HCT116 (cell line): ENCODE data around the gene CNTNAP2. TPM values are rescaled to one million over a fixed set of nuclear protein-coding genes. Genes with fewer than 3 reads are reported as not detected.

ENCODE experiments used
- ATAC-seq: fragments of 200-7000 bp; cut with Tn5 transposase; 2 replicates; pipeline ENCODE4 v1.9.1; 2020; ENCODE audit warnings: mild to moderate bottlenecking, moderate library complexity
- BruUV-seq: library from RNA; stranded (reverse); fragments of 400-500 nt; replicated peaks from 2 replicates; lab custom pipeline; 2021; lab: Mats Ljungman, UMichigan
- CTCF ChIA-PET: fragments of 300-600 bp; sonication (Branson Sonifier 250); formaldehyde crosslinking; loops from one replicate; lab custom pipeline; 2021; ENCODE audit warnings: antibody characterized with exemption; lab: Charles Lee
- POLR2A ChIA-PET: fragments of 300-600, 350-600 bp; sonication (Branson Sonifier 250); formaldehyde crosslinking; loops from one replicate; lab custom pipeline; 2021; ENCODE audit warnings: antibody characterized with exemption; lab: Charles Lee
- RAD21 ChIA-PET, 2 experiments: fragments of 300-600 bp; sonication (Branson Sonifier 250); formaldehyde crosslinking; loops; one replicate each; lab custom pipeline; 2023; ENCODE audit warnings: low total read pairs in 2 of 2; ENCODE audit not compliant: uncharacterized antibody in 2 of 2, unreplicated experiment in 2 of 2, low non-redundant PET in 1 of 2; lab: Charles Lee
- DNase-seq: peaks from one replicate; pipeline ENCODE4 v3.0.0-alpha.2; 2010; ENCODE audit warnings: low read depth, low spot score
- H2AFZ ChIP-seq: fragments of 200-600 bp; shearing (Covaris generic), sonication (generic); 2 replicates; pipeline ENCODE4 v1.6.1; 2017; ENCODE audit warnings: low read depth, mixed run types, mixed read lengths, antibody characterized with exemption, low read length; ENCODE audit not compliant: poor library complexity, severe bottlenecking
- H3K27ac ChIP-seq: 2 replicates; pipeline ENCODE4 v1.5.1; 2012; ENCODE audit warnings: low read depth, low read length
- H3K27me3 ChIP-seq: fragments of 200-600 bp; sonication (generic); 2 replicates; pipeline ENCODE4 v1.6.1; 2016; ENCODE audit warnings: mixed run types, low read length, mixed read lengths; ENCODE audit not compliant: insufficient read depth
- H3K36me3 ChIP-seq, 2 experiments: fragments of 200-500 bp in 1 of 2; fragments of 200-600 bp in 1 of 2; sonication (Bioruptor generic) in 1 of 2; sonication (generic) in 1 of 2; 2 replicates each; pipeline versions ENCODE4 v1.5.1 to v1.6.1; 2014 to 2016; ENCODE audit warnings: low read length in 2 of 2, inconsistent platforms in 1 of 2, mixed read lengths in 1 of 2, mixed run types in 1 of 2; ENCODE audit not compliant: insufficient read depth in 2 of 2, control insufficient read depth in 1 of 2
- H3K4me1 ChIP-seq, 2 experiments: fragments of 200-600 bp in 1 of 2; sonication (generic) in 1 of 2; 2 replicates each; pipeline versions ENCODE4 v1.5.1 to v1.6.1; 2012 to 2017; ENCODE audit warnings: low read length in 2 of 2, inconsistent platforms in 1 of 2, mild to moderate bottlenecking in 1 of 2, mixed read lengths in 1 of 2, mixed run types in 1 of 2, moderate library complexity in 1 of 2; ENCODE audit not compliant: insufficient read depth in 2 of 2, control insufficient read depth in 1 of 2
- H3K4me2 ChIP-seq: fragments of 200-600 bp; sonication (generic); 2 replicates; pipeline ENCODE4 v1.6.1; 2017; ENCODE audit warnings: mixed run types, low read length, mixed read lengths
- H3K4me3 ChIP-seq, 2 experiments: fragments of 200-600 bp in 1 of 2; sonication (generic) in 1 of 2; replicated peaks in 1 of 2; 2 replicates each; pipeline ENCODE4 v1.5.1; 2011 to 2016; ENCODE audit warnings: low read length in 2 of 2, control low read depth in 1 of 2, low read depth in 1 of 2, mild to moderate bottlenecking in 1 of 2, mixed read lengths in 1 of 2, mixed run types in 1 of 2
- H3K79me2 ChIP-seq: fragments of 200-600 bp; sonication (generic); 2 replicates; pipeline ENCODE4 v1.6.1; 2017; ENCODE audit warnings: mild to moderate bottlenecking, mixed run types, low read length, moderate library complexity, mixed read lengths; ENCODE audit not compliant: insufficient read depth
- H3K9ac ChIP-seq: fragments of 200-600 bp; sonication (generic); 2 replicates; pipeline ENCODE4 v1.6.1; 2016; ENCODE audit warnings: low read length, mixed read lengths
- H3K9me2 ChIP-seq: fragments of 200-600 bp; sonication (generic), shearing (Covaris generic); 2 replicates; pipeline ENCODE4 v1.6.1; 2017; ENCODE audit warnings: mixed run types, mild to moderate bottlenecking, moderate library complexity; ENCODE audit not compliant: insufficient read depth
- H3K9me3 ChIP-seq, 2 experiments: fragments of 200-500 bp in 1 of 2; fragments of 200-600 bp in 1 of 2; sonication (Bioruptor generic) in 1 of 2; sonication (generic) in 1 of 2; 2 replicates each; pipeline ENCODE4 v1.6.1; 2014 to 2017; ENCODE audit warnings: low read length in 2 of 2, mixed read lengths in 2 of 2, inconsistent platforms in 1 of 2, low read depth in 1 of 2, mild to moderate bottlenecking in 1 of 2, mixed run types in 1 of 2, moderate library complexity in 1 of 2; ENCODE audit not compliant: control insufficient read depth in 1 of 2, insufficient read depth in 1 of 2
- H4K20me1 ChIP-seq: fragments of 200-600 bp; sonication (generic), shearing (Covaris generic); 2 replicates; pipeline ENCODE4 v1.6.1; 2017; ENCODE audit warnings: mixed run types, mild to moderate bottlenecking, moderate library complexity; ENCODE audit not compliant: insufficient read depth
- CEBPB ChIP-seq: IDR thresholded peaks from 2 replicates; pipeline ENCODE4 v1.6.1; 2012; ENCODE audit warnings: low read depth
- EGR1 ChIP-seq: IDR thresholded peaks from 2 replicates; pipeline ENCODE4 v1.6.1; 2012; ENCODE audit warnings: low read depth
- EZH2 ChIP-seq: fragments of 200-600 bp; sonication (generic); IDR thresholded peaks from 2 replicates; pipeline ENCODE4 v1.6.1; 2017; ENCODE audit warnings: antibody characterized with exemption, mixed run types
- EZH2phosphoT487 ChIP-seq: fragments of 200-600 bp; IDR thresholded peaks from 2 replicates; pipeline ENCODE4 v1.6.1; 2018; ENCODE audit warnings: antibody characterized with exemption, borderline replicate concordance
- FOSL1 ChIP-seq: IDR thresholded peaks from 2 replicates; pipeline ENCODE4 v1.6.1; 2012; ENCODE audit warnings: low read depth
- JUND ChIP-seq: IDR thresholded peaks from 2 replicates; pipeline ENCODE4 v1.6.1; 2012
- POLR2A ChIP-seq: IDR thresholded peaks from 2 replicates; pipeline ENCODE4 v1.7.0; 2011; ENCODE audit warnings: borderline replicate concordance; ENCODE audit not compliant: insufficient read depth, insufficient read length; ENCODE audit errors: extremely low read depth
- POLR2AphosphoS5 ChIP-seq: IDR thresholded peaks from 2 replicates; pipeline ENCODE4 v1.6.1; 2011; ENCODE audit warnings: mild to moderate bottlenecking, low read depth, low read length, moderate library complexity
- RAD21 ChIP-seq: IDR thresholded peaks from 2 replicates; pipeline ENCODE4 v1.6.1; 2012; ENCODE audit warnings: low read depth, mild to moderate bottlenecking
- SIN3A ChIP-seq: IDR thresholded peaks from 2 replicates; pipeline ENCODE4 v1.6.1; 2012; ENCODE audit warnings: low read depth
- SP1 ChIP-seq: IDR thresholded peaks from 2 replicates; pipeline ENCODE4 v1.6.1; 2012; ENCODE audit warnings: low read depth
- YY1 ChIP-seq: IDR thresholded peaks from 2 replicates; pipeline ENCODE4 v1.6.1; 2011; ENCODE audit warnings: low read length, low read depth, moderate library complexity, mild to moderate bottlenecking; ENCODE audit not compliant: insufficient replicate concordance; ENCODE audit errors: extremely low read depth
- ZFX ChIP-seq: fragments of 450-650 bp; IDR thresholded peaks from 2 replicates; pipeline ENCODE4 v1.6.1; 2017
- ZNF274 ChIP-seq: fragments of 200-500 bp; sonication (Bioruptor generic); IDR thresholded peaks from 2 replicates; pipeline ENCODE4 v1.6.1; 2014; ENCODE audit warnings: mild to moderate bottlenecking, low read depth, low read length, inconsistent platforms
- intact Hi-C: fragments of 100-400 bp; cut with micrococcal nuclease; formaldehyde crosslinking; loops from 2 replicates; pipeline ENCODE4 v1.10.0; 2022
- total RNA-seq: library from RNA; stranded (reverse); gene quantifications from one replicate; pipeline ENCODE4 v1.2.1, GENCODE V29; 2021; ENCODE audit not compliant: unreplicated experiment
- TF ChIP-seq, protein P1 (sequence below): IDR thresholded peaks from 2 replicates; pipeline ENCODE4 v1.6.1; 2012
- TF ChIP-seq, protein P2 (sequence below): IDR thresholded peaks from 2 replicates; pipeline ENCODE4 v1.6.1; 2011; ENCODE audit warnings: mild to moderate bottlenecking, low read length, moderate library complexity; ENCODE audit not compliant: insufficient replicate concordance; ENCODE audit errors: extremely low read depth
- TF ChIP-seq, protein P3 (sequence below): IDR thresholded peaks from 2 replicates; pipeline ENCODE4 v1.6.1; 2012; ENCODE audit warnings: low read depth
- TF ChIP-seq, protein P4 (sequence below), 3 experiments: fragments of 200-600 bp in 1 of 3; sonication (generic) in 1 of 3; IDR thresholded peaks in 2 of 3; conservative IDR thresholded peaks in 1 of 3; 2 replicates each; pipeline ENCODE4 v1.5.1; 2012 to 2017; ENCODE audit warnings: low read depth in 2 of 3, low read length in 2 of 3, antibody characterized with exemption in 1 of 3, borderline replicate concordance in 1 of 3, control low read depth in 1 of 3, mild to moderate bottlenecking in 1 of 3, mixed read lengths in 1 of 3, mixed run types in 1 of 3, moderate library complexity in 1 of 3; ENCODE audit not compliant: insufficient read depth in 1 of 3
- TF ChIP-seq, protein P5 (sequence below): IDR thresholded peaks from 2 replicates; pipeline ENCODE4 v1.6.1; 2012

Gene CNTNAP2
- total RNA-seq, 1 experiment from 2014 or later, result 0.37 TPM

DNA sequence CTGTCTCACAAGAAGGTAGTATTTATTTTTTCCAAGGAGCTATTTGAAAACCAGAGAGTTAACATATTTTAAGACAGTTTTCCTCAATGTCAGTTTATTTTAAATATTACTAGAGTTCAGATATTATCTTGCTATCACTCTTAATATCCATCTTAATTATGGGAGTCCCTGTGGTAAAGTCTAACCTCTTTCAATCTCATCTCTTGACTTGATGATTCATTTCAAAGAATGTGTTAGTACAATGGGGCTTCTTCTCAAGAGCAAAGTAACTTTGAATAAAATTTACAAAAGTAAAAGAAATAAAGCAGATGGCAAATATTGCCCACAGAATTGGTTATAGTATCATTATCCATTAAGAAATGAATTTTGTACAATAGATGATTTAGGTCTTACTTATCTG is 1742.9 kb downstream of the CNTNAP2 start:
- Histone ChIP-seq H3K9ac (no peak overlapping the region), H3K36me3 (no peaks in the 10 kb centered on the region), H3K27me3 (no peaks in the 10 kb centered on the region), H4K20me1 (no peaks in the 10 kb centered on the region), H3K79me2 (no peaks in the 10 kb centered on the region), H3K27ac (no peak overlapping the region), H3K4me1 (no peaks in the 10 kb centered on the region), H3K4me3 (no peak overlapping the region), H3K9me3 (peaks cover 3 to 6% of the 10 kb centered on the region in 2 experiments; a peak in 2 of 4 replicates), H3K4me2 (no peak overlapping the region), H3K9me2 (no peaks in the 10 kb centered on the region), H2AFZ (no peak overlapping the region)
- POLR2A ChIA-PET, result no interaction called here
- CTCF ChIA-PET, result interaction anchor here (0.6 kb wide), 1 partner anchor 312 kb away, joined by 3 read pairs; no protein-coding TSS in a partner anchor
- intact Hi-C loops, result no loop called here
- TF ChIP-seq, protein P1, sequence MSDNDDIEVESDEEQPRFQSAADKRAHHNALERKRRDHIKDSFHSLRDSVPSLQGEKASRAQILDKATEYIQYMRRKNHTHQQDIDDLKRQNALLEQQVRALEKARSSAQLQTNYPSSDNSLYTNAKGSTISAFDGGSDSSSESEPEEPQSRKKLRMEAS, result no peak
- TF ChIP-seq EZH2phosphoT487 (no peak), POLR2A (no peak), SIN3A (no peak), YY1 (no peak), CEBPB (no peak), ZFX (no peak), EGR1 (no peak), EZH2 (no peak), FOSL1 (no peak), RAD21 (no peak), POLR2AphosphoS5 (no peak), SP1 (no peak), JUND (no peak), ZNF274 (no peak)
- TF ChIP-seq, protein P2, sequence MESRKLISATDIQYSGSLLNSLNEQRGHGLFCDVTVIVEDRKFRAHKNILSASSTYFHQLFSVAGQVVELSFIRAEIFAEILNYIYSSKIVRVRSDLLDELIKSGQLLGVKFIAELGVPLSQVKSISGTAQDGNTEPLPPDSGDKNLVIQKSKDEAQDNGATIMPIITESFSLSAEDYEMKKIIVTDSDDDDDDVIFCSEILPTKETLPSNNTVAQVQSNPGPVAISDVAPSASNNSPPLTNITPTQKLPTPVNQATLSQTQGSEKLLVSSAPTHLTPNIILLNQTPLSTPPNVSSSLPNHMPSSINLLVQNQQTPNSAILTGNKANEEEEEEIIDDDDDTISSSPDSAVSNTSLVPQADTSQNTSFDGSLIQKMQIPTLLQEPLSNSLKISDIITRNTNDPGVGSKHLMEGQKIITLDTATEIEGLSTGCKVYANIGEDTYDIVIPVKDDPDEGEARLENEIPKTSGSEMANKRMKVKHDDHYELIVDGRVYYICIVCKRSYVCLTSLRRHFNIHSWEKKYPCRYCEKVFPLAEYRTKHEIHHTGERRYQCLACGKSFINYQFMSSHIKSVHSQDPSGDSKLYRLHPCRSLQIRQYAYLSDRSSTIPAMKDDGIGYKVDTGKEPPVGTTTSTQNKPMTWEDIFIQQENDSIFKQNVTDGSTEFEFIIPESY, result no peak
- TF ChIP-seq, protein P3, sequence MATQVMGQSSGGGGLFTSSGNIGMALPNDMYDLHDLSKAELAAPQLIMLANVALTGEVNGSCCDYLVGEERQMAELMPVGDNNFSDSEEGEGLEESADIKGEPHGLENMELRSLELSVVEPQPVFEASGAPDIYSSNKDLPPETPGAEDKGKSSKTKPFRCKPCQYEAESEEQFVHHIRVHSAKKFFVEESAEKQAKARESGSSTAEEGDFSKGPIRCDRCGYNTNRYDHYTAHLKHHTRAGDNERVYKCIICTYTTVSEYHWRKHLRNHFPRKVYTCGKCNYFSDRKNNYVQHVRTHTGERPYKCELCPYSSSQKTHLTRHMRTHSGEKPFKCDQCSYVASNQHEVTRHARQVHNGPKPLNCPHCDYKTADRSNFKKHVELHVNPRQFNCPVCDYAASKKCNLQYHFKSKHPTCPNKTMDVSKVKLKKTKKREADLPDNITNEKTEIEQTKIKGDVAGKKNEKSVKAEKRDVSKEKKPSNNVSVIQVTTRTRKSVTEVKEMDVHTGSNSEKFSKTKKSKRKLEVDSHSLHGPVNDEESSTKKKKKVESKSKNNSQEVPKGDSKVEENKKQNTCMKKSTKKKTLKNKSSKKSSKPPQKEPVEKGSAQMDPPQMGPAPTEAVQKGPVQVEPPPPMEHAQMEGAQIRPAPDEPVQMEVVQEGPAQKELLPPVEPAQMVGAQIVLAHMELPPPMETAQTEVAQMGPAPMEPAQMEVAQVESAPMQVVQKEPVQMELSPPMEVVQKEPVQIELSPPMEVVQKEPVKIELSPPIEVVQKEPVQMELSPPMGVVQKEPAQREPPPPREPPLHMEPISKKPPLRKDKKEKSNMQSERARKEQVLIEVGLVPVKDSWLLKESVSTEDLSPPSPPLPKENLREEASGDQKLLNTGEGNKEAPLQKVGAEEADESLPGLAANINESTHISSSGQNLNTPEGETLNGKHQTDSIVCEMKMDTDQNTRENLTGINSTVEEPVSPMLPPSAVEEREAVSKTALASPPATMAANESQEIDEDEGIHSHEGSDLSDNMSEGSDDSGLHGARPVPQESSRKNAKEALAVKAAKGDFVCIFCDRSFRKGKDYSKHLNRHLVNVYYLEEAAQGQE, result no peak
- TF ChIP-seq, protein P4, sequence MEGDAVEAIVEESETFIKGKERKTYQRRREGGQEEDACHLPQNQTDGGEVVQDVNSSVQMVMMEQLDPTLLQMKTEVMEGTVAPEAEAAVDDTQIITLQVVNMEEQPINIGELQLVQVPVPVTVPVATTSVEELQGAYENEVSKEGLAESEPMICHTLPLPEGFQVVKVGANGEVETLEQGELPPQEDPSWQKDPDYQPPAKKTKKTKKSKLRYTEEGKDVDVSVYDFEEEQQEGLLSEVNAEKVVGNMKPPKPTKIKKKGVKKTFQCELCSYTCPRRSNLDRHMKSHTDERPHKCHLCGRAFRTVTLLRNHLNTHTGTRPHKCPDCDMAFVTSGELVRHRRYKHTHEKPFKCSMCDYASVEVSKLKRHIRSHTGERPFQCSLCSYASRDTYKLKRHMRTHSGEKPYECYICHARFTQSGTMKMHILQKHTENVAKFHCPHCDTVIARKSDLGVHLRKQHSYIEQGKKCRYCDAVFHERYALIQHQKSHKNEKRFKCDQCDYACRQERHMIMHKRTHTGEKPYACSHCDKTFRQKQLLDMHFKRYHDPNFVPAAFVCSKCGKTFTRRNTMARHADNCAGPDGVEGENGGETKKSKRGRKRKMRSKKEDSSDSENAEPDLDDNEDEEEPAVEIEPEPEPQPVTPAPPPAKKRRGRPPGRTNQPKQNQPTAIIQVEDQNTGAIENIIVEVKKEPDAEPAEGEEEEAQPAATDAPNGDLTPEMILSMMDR (IDR thresholded peaks at IDR 0.05 in 2 of 3, conservative IDR thresholded peaks at IDR 0.05 in 1 of 3; ENCODE audit: borderline replicate concordance in 1 of 3, insufficient read depth in 1 of 3, low read depth in 2 of 3, low read length in 2 of 3), result no peak
- TF ChIP-seq, protein P5, sequence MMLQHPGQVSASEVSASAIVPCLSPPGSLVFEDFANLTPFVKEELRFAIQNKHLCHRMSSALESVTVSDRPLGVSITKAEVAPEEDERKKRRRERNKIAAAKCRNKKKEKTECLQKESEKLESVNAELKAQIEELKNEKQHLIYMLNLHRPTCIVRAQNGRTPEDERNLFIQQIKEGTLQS, result no peak
- DNase-seq (no peak), ATAC-seq (no peak)
- RAD21 ChIA-PET, result no interaction called here
- no TSS peak for BruUV-seq
